ENCODE measurements around the gene CNGB1. TPM values are rescaled to one million over a fixed set of nuclear protein-coding genes. Genes with fewer than 3 reads are reported as not detected.

Gene CNGB1
- total RNA-seq, 1 experiment from 2014 or later = not detected

- CTCF ChIA-PET = interaction anchor here (0.7 kb wide), 1 partner anchor 372 kb away, joined by 5 read pairs; no protein-coding TSS in a partner anchor
- POLR2A ChIA-PET = interaction anchor here (0.7 kb wide), 1 partner anchor 172 kb away, joined by 3 read pairs; no protein-coding TSS in a partner anchor
- Mint-ChIP-seq H3K27me3 (ENCODE audit: insufficient read depth, unreplicated experiment) (no peaks in the 10 kb centered on the region), H3K9me3 (ENCODE audit: unreplicated experiment) (no peaks in the 10 kb centered on the region), H3K4me1 (ENCODE audit: insufficient read depth, unreplicated experiment) (peaks cover 15% of the 10 kb centered on the region), H3K4me3 (ENCODE audit: unreplicated experiment) (no peak overlapping the region), H3K36me3 (ENCODE audit: insufficient read depth, unreplicated experiment) (peaks cover 33% of the 10 kb centered on the region), H3K27ac (ENCODE audit: low read depth, unreplicated experiment) (no peak overlapping the region)
- intact Hi-C loops (cut with micrococcal nuclease) = no loop called here
- peak; percentile 38 for DNase-seq (ENCODE audit: unreplicated experiment)
- no TSS peak for BruUV-seq (replicated peaks)
- TF ChIP-seq, protein P1, sequence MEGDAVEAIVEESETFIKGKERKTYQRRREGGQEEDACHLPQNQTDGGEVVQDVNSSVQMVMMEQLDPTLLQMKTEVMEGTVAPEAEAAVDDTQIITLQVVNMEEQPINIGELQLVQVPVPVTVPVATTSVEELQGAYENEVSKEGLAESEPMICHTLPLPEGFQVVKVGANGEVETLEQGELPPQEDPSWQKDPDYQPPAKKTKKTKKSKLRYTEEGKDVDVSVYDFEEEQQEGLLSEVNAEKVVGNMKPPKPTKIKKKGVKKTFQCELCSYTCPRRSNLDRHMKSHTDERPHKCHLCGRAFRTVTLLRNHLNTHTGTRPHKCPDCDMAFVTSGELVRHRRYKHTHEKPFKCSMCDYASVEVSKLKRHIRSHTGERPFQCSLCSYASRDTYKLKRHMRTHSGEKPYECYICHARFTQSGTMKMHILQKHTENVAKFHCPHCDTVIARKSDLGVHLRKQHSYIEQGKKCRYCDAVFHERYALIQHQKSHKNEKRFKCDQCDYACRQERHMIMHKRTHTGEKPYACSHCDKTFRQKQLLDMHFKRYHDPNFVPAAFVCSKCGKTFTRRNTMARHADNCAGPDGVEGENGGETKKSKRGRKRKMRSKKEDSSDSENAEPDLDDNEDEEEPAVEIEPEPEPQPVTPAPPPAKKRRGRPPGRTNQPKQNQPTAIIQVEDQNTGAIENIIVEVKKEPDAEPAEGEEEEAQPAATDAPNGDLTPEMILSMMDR (IDR thresholded peaks at IDR 0.05; ENCODE audit: unreplicated experiment) = no peak
Measured at GRCh38 chr16:57993438-57993837, 22.5 kb upstream of the CNGB1 start.

- H3K4me1 Mint-ChIP-seq (ENCODE audit: insufficient read depth, unreplicated experiment) = peaks cover 17% of the 10 kb centered on the region
- no peak overlapping the region for H3K27ac Mint-ChIP-seq (ENCODE audit: low read depth, unreplicated experiment)
- intact Hi-C loops (cut with micrococcal nuclease) = no loop called here
Measured at GRCh38 chr16:57992084-57992483, 21.2 kb upstream of the CNGB1 start.

DNA sequence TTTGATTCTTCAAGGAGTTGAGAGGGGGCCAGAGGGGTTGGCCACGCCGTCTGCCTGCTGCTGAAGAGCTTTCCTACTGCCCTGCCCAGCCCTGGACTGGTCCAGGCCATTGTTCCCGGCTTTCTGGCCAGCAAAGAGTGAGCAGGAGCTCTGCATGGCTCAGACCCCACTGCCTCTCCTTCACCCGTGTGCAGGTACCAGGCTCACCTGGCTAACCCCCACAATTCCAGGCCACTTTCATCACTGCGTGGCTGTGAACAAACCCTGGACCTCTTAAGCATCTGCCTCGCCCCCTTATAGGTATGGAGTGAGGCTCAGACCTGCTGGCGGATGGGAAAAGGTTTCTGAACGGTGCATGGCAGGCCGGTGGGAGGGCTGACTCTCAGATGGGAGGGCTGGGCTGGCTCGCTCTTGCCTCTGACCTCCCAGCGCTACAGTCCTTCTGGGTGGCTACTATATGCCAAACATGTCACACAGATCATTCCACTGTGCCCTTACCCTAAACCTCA lies 20.7 kb upstream of the CNGB1 start:
- Mint-ChIP-seq H3K9me3 (ENCODE audit: unreplicated experiment) (no peaks in the 10 kb centered on the region), H3K27ac (ENCODE audit: low read depth, unreplicated experiment) (no peak overlapping the region), H3K36me3 (ENCODE audit: insufficient read depth, unreplicated experiment) (peaks cover 17% of the 10 kb centered on the region), H3K4me1 (ENCODE audit: insufficient read depth, unreplicated experiment) (peaks cover 17% of the 10 kb centered on the region), H3K27me3 (ENCODE audit: insufficient read depth, unreplicated experiment) (no peaks in the 10 kb centered on the region), H3K4me3 (ENCODE audit: unreplicated experiment) (no peak overlapping the region)
- TF ChIP-seq, protein P1 (IDR thresholded peaks at IDR 0.05; ENCODE audit: unreplicated experiment) = no peak
- intact Hi-C loops (cut with micrococcal nuclease) = no loop called here
- POLR2A ChIA-PET = no interaction called here
- CTCF ChIA-PET = interaction anchor here (0.7 to 1.1 kb wide), 3 partner anchors 9 to 128 kb away, joined by 3 read pairs; partner anchors contain the start of genes USB1 and ZNF319
- BruUV-seq (replicated peaks) = no TSS peak
- no peak for DNase-seq (ENCODE audit: unreplicated experiment)

More at GRCh38 chr16:57992084-57992483, 21.2 kb upstream of the CNGB1 start:
- POLR2A ChIA-PET = no interaction called here
- H3K4me3 Mint-ChIP-seq (ENCODE audit: unreplicated experiment) = no peak overlapping the region
- no peaks in the 10 kb centered on the region for H3K9me3 Mint-ChIP-seq (ENCODE audit: unreplicated experiment)
- H3K36me3 Mint-ChIP-seq (ENCODE audit: insufficient read depth, unreplicated experiment) = peaks cover 20% of the 10 kb centered on the region
- no TSS peak for BruUV-seq (replicated peaks)
- no peaks in the 10 kb centered on the region for H3K27me3 Mint-ChIP-seq (ENCODE audit: insufficient read depth, unreplicated experiment)
- no peak for DNase-seq (ENCODE audit: unreplicated experiment)
- TF ChIP-seq, protein P1 (IDR thresholded peaks at IDR 0.05; ENCODE audit: unreplicated experiment) = no peak
- CTCF ChIA-PET = interaction anchor here (0.7 to 1.1 kb wide), 3 partner anchors 9 to 376 kb away, joined by 3 read pairs; partner anchors contain the start of genes USB1 and ZNF319

GRCh38 chr16:57988929-57989328 lies 18.0 kb upstream of the CNGB1 start:
- CTCF ChIA-PET = interaction anchor here (0.6 to 2.1 kb wide), 6 partner anchors 9 to 398 kb away, joined by 4 to 11 read pairs (median 4); no protein-coding TSS in a partner anchor

More at GRCh38 chr16:57988929-57989328, 18.0 kb upstream of the CNGB1 start:
- Mint-ChIP-seq H3K27ac (ENCODE audit: low read depth, unreplicated experiment) (peak overlapping the region; percentile 60), H3K36me3 (ENCODE audit: insufficient read depth, unreplicated experiment) (peaks cover 7% of the 10 kb centered on the region), H3K4me3 (ENCODE audit: unreplicated experiment) (no peak overlapping the region), H3K9me3 (ENCODE audit: unreplicated experiment) (no peaks in the 10 kb centered on the region), H3K27me3 (ENCODE audit: insufficient read depth, unreplicated experiment) (no peaks in the 10 kb centered on the region), H3K4me1 (ENCODE audit: insufficient read depth, unreplicated experiment) (peaks cover 17% of the 10 kb centered on the region)
- DNase-seq (ENCODE audit: unreplicated experiment) = peak; percentile 55
- POLR2A ChIA-PET = interaction anchor here (0.7 to 1.6 kb wide), 6 partner anchors 9 to 68 kb away, joined by 3 to 6 read pairs (median 4); partner anchors contain the start of genes USB1 and ZNF319
- BruUV-seq (replicated peaks) = no TSS peak
- intact Hi-C loops (cut with micrococcal nuclease) = no loop called here
- TF ChIP-seq, protein P1 (IDR thresholded peaks at IDR 0.05; ENCODE audit: unreplicated experiment) = no peak

Measured in MCF 10A (cell line).